NCI-H1048 (cell line): Measurements from ENCODE around the gene KSR2.
"Not testable (repeated sequence)": the region's sequence is repeated elsewhere in the genome, so short reads cannot be mapped to it uniquely, and the experiment has no call there.

Source experiments
- DNase-seq: peaks from one replicate; lab custom pipeline; 2025; lab: John Stamatoyannopoulos, UW

Gene KSR2

GRCh38 chr12:117967512-117967911, 1.3 kb downstream of the KSR2 start:
- DNase-seq, result no peak

- DNase-seq, result no peak
Observed at GRCh38 chr12:117967043-117967442, 1.7 kb downstream of the KSR2 start.

- no peak for DNase-seq
Observed at GRCh38 chr12:117966511-117966910, 2.3 kb downstream of the KSR2 start.

- DNase-seq, result no peak
Observed at GRCh38 chr12:117963836-117964235, 5.0 kb downstream of the KSR2 start.

GRCh38 chr12:117936722-117937484, 31.9 kb downstream of the KSR2 start:
- DNase-seq, result no peak

- DNase-seq, result no peak
Observed at GRCh38 chr12:117933545-117933944, 35.2 kb downstream of the KSR2 start.

GRCh38 chr12:117926391-117926899, 42.3 kb downstream of the KSR2 start:
- DNase-seq, result no peak

GRCh38 chr12:117921929-117922777, 46.6 kb downstream of the KSR2 start:
- no peak for DNase-seq

GRCh38 chr12:117919479-117919878, 49.3 kb downstream of the KSR2 start:
- no peak for DNase-seq

GRCh38 chr12:117914686-117915085, 54.1 kb downstream of the KSR2 start:
- DNase-seq, result no peak

- no peak for DNase-seq
Observed at GRCh38 chr12:117912756-117913155, 56.0 kb downstream of the KSR2 start.

- no peak for DNase-seq
Observed at GRCh38 chr12:117908411-117908810, 60.4 kb downstream of the KSR2 start.

GRCh38 chr12:117907108-117907689, 61.6 kb downstream of the KSR2 start:
- no peak for DNase-seq

- no peak for DNase-seq
Observed at GRCh38 chr12:117904051-117904450, 64.7 kb downstream of the KSR2 start.

- no peak for DNase-seq
Observed at GRCh38 chr12:117903110-117903840, 65.5 kb downstream of the KSR2 start.

GRCh38 chr12:117901631-117902030, 67.2 kb downstream of the KSR2 start:
- no peak for DNase-seq

- no peak for DNase-seq
Observed at GRCh38 chr12:117900561-117900960, 68.2 kb downstream of the KSR2 start.

- no peak for DNase-seq
Observed at GRCh38 chr12:117897372-117898161, 71.2 kb downstream of the KSR2 start.

GRCh38 chr12:117896009-117896408, 72.8 kb downstream of the KSR2 start:
- no peak for DNase-seq

- DNase-seq, result no peak
Observed at GRCh38 chr12:117892441-117892840, 76.3 kb downstream of the KSR2 start.

- DNase-seq, result not testable (repeated sequence)
Observed at GRCh38 chr12:117891265-117891664, 77.5 kb downstream of the KSR2 start.
